ENCODE results near the gene HLA-DRA.

GRCh38 chr6:32431142-32431541, 8.5 kb upstream of the HLA-DRA start:
- TF ChIP-seq CTCF (IDR thresholded peaks at IDR 0.05) (no peak), ZNF317 (CRISPR knock-in tag; IDR thresholded peaks at IDR 0.05; ENCODE audit: borderline replicate concordance, low read depth) (no peak), EMX1 (CRISPR knock-in tag; IDR thresholded peaks at IDR 0.05) (no peak), ELF4 (CRISPR knock-in tag; IDR thresholded peaks at IDR 0.05; ENCODE audit: low read depth) (no peak), NFYB (CRISPR knock-in tag; conservative IDR thresholded peaks at IDR 0.05; ENCODE audit: low read depth) (no peak), TEAD4 (CRISPR knock-in tag; IDR thresholded peaks at IDR 0.05) (no peak), ZNF121 (CRISPR knock-in tag; IDR thresholded peaks at IDR 0.05) (no peak), ETV6 (CRISPR knock-in tag; IDR thresholded peaks at IDR 0.05) (no peak), MAX (CRISPR knock-in tag; IDR thresholded peaks at IDR 0.05) (no peak), ATF6 (CRISPR knock-in tag; IDR thresholded peaks at IDR 0.05) (no peak), HMGXB4 (CRISPR knock-in tag; IDR thresholded peaks at IDR 0.05) (no peak), ZBTB43 (CRISPR knock-in tag; IDR thresholded peaks at IDR 0.05) (no peak), NFATC4 (CRISPR knock-in tag; IDR thresholded peaks at IDR 0.05) (no peak), PRRX2 (CRISPR knock-in tag; IDR thresholded peaks at IDR 0.05) (no peak)
